ENCODE results near the gene UBE2H. TPM values are rescaled to one million over a fixed set of nuclear protein-coding genes. Genes with fewer than 3 reads are reported as not detected.
"Not testable (repeated sequence)": the region's sequence is repeated elsewhere in the genome, so short reads cannot be mapped to it uniquely, and the experiment has no call there.

Gene UBE2H
- total RNA-seq, 1 donor = 76.3 TPM

DNA sequence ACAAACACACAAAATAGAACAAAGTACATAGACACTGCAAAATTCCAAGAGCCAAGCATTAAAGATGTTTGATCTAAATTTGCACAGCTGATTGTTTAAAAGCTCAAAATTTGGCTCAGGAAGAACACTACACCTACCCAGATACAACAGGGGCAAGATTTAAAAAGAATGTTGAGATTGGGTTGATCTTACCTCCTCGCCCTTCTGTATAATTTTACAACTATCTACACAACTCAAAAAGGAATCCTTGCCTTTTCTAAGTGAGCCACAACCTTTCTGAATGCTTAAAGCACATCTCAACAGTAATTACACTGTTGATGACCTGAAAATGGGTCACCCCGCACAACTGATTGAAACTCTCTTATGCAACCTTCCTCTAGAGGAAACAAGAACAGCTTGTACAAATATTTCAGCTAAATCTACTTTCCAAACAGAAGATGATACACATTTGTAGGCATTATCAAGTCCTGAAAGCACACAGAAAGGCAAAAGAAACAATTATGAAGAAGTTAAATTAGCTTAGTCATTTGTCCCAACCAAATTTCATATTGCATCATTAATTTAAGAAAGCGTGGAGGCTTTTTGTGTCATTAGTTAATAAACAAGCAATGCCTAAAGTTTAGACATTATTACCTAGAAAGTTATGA, 75.5 kb downstream of the UBE2H start:
- no peak overlapping the region for H3K4me3 ChIP-seq (ENCODE audit: low read length)
- H3K4me1 ChIP-seq (ENCODE audit: insufficient read depth, low read length) = peaks cover 9% of the 10 kb centered on the region
- H3K9me3 ChIP-seq (ENCODE audit: low read depth, low read length) = no peaks in the 10 kb centered on the region
- no peaks in the 10 kb centered on the region for H3K27me3 ChIP-seq (ENCODE audit: insufficient read depth, low read length)

DNA sequence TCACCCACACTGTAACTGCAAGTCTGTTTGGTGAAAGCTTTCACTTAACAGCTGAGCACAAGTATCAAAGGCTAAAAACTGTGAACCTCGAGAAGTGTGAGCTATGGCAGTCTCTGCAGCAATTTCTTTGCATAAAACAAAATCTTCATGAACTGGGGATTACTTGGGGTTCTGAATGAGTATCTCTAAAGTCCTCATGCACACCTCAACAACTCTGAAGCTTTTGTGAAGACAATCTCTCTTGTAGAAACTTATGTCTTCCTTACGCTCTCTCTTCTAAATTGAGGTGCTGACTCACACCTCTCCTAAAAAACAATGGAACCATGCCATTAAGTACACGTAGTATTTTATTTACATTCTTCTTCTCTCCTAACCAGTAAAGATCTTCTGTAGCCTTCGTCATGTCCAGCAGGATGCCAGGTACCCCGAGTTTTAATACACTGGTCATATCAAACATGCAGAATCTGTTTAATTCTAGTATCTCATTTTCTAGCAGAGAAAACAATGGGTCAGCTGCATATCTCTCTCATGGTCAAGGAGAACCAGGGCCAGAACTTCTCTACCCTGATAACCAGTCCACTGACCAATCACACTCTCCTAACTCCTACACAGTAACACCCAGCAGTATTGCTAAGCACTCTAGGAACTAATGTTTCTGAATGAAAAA, 76.9 kb downstream of the UBE2H start:
- peaks cover 9% of the 10 kb centered on the region for H3K4me1 ChIP-seq (ENCODE audit: insufficient read depth, low read length)
- H3K9me3 ChIP-seq (ENCODE audit: low read depth, low read length) = no peaks in the 10 kb centered on the region
- H3K27me3 ChIP-seq (ENCODE audit: insufficient read depth, low read length) = no peaks in the 10 kb centered on the region
- H3K4me3 ChIP-seq (ENCODE audit: low read length) = no peak overlapping the region

DNA sequence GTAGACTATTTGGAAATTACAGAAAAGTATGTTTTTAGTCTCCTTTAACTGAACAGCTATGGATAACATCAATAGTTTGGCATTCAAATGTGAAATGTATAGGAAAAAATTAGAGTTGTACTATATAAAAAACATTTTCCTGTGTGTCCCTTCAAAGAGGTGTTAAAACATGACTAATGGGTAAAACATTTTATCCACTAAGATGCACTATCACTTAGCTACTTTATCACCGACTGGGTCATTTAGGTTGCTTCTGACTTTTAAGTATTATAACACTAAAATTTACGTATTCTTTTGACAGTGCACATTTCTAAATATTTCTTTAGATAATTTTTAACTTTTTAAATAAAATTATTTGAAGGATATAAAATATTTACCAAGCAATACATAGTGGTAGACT, 77.6 kb downstream of the UBE2H start:
- Histone ChIP-seq H3K27me3 (ENCODE audit: insufficient read depth, low read length) (no peaks in the 10 kb centered on the region), H3K4me3 (ENCODE audit: low read length) (no peak overlapping the region), H3K4me1 (ENCODE audit: insufficient read depth, low read length) (peaks cover 9% of the 10 kb centered on the region), H3K9me3 (ENCODE audit: low read depth, low read length) (no peaks in the 10 kb centered on the region)

DNA sequence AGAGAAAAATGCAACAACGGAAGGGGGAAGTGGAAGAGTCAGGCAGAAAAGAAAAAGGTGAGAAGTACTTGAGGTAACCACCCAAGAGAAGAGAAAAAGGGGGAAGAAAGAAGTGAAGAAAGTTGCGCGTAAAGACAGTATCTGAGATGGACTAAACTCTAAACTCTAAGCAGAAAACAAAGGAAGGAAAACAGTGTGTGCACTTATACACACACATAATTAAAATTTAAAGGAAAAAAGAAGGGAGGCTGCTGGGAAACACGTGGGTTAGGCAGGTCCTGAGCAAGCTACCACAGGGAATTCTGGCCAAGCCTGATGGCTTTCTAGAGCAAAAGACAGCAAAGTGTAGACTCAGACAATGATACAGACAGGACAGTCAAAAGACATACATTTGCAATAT, 78.0 kb downstream of the UBE2H start:
- no peaks in the 10 kb centered on the region for H3K27me3 ChIP-seq (ENCODE audit: insufficient read depth, low read length)
- peaks cover 9% of the 10 kb centered on the region for H3K4me1 ChIP-seq (ENCODE audit: insufficient read depth, low read length)
- H3K9me3 ChIP-seq (ENCODE audit: low read depth, low read length) = no peaks in the 10 kb centered on the region
- H3K4me3 ChIP-seq (ENCODE audit: low read length) = no peak overlapping the region

DNA sequence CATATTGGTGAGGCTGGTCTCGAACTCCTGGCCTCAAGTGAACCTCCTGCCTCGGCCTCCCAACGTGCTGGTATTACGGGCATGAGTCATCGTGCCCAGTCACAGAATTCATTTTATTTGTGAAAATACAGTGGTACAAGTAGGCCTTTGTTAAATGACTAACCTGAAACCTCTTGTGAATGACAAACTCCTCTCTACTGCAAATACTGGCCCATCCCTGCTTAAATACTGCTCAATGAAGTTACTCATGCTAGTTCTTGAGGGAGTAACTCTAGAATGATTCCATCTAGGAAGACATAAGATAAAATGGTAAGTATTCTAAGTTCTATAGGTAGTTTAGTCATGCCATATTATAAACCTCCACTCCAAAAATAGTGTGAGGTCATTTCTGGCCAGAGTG, 80.7 kb downstream of the UBE2H start:
- H3K27me3 ChIP-seq (ENCODE audit: insufficient read depth, low read length) = no peaks in the 10 kb centered on the region
- peaks cover 1% of the 10 kb centered on the region for H3K4me1 ChIP-seq (ENCODE audit: insufficient read depth, low read length)
- no peaks in the 10 kb centered on the region for H3K9me3 ChIP-seq (ENCODE audit: low read depth, low read length)
- H3K4me3 ChIP-seq (ENCODE audit: low read length) = no peak overlapping the region

DNA sequence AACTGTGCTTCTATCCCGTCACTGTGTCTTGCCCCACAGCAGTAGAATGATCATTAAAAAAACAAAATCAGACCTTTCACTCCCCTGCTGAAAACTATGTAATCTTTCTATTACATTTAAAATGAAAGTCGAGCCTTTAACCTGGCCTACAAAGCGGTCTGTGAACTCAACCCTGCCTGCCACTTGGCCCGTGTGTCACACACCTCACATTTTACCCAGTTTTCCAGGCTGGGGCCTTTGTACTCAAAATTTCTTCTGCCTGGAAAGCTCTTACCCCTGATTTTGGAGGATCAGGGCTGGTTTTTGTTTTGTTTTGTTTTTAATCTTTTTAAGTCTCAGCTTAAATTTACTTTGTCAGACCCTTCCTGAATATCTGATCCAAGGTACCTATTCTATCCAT, 82.1 kb downstream of the UBE2H start:
- H3K9me3 ChIP-seq (ENCODE audit: low read depth, low read length) = no peaks in the 10 kb centered on the region
- H3K4me1 ChIP-seq (ENCODE audit: insufficient read depth, low read length) = no peaks in the 10 kb centered on the region
- H3K4me3 ChIP-seq (ENCODE audit: low read length) = no peak overlapping the region
- H3K27me3 ChIP-seq (ENCODE audit: insufficient read depth, low read length) = no peaks in the 10 kb centered on the region

DNA sequence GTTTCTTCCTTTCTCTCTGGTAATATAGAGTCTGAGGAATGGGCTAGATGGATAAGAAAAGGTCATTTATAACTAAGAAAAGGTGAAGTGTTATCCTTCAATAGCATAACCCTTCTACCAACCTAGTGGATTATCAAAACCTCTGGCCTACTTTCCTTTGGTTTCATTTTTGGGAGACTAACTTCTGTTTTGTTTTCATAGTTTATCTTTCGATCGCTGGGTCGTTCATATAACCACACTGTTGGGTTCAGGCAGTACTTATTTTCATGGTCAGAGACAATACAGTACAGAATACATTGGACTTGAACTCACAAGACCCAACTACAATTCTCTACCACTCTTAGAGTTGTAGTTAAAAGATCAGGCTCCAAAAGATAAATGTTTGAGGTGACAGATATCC, 86.5 kb downstream of the UBE2H start:
- H3K9me3 ChIP-seq (ENCODE audit: low read depth, low read length) = no peaks in the 10 kb centered on the region
- no peaks in the 10 kb centered on the region for H3K27me3 ChIP-seq (ENCODE audit: insufficient read depth, low read length)
- H3K4me3 ChIP-seq (ENCODE audit: low read length) = no peak overlapping the region
- H3K4me1 ChIP-seq (ENCODE audit: insufficient read depth, low read length) = peaks cover 4% of the 10 kb centered on the region

DNA sequence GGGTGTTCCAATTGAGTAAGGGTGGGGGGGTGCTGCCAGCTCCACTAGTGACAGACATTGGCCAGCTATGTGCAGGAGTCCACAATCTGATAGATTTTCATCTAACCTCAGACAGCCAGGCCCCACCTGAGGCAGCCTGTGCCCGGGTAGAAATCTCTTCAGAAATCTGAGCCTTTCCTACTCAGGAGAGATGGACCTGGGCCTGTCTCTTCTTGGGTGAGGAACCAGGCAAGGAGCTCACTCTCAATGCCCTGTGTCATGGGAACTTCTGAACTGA, 86.9 kb downstream of the UBE2H start:
- peaks cover 8% of the 10 kb centered on the region for H3K4me1 ChIP-seq (ENCODE audit: insufficient read depth, low read length)
- no peaks in the 10 kb centered on the region for H3K27me3 ChIP-seq (ENCODE audit: insufficient read depth, low read length)
- H3K4me3 ChIP-seq (ENCODE audit: low read length) = no peak overlapping the region
- no peaks in the 10 kb centered on the region for H3K9me3 ChIP-seq (ENCODE audit: low read depth, low read length)

DNA sequence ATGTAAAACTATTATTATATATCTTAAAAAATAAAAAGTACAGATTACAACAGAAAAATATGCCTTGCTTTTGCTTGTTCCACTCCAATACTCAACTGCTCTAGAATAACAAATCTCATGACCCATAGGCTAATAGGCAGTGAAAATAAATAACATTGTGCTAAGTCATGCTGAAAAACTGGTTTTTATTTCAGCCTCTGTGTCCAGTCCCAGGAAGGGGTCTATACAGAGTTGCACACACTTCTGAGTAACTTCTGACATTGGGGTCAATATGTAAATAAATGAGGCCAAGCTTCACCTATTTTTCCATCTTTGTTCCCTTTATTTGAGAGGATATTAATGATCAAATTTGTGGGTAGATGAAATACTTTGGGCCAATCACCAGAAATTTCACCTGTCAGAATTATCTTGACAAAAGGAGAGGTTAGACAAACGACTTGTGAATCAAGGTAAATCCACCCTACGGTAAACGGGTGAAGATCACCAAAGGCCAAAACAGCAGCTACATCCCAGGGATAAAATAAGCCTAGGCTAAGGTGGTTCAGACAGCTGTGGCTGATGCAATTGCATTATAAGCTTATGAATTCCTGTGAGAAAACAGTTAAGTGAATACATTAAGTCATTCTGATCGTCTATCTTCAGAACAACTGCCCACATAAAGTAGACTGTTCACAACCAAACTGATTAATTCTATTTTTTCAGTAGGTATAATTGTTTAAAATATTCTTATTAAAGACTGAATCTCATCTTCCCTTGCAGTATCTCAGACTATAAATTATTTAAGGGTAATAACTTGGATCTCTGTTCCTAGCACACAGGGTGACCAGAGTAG, 87.5 kb downstream of the UBE2H start:
- no peak overlapping the region for H3K4me3 ChIP-seq (ENCODE audit: low read length)
- H3K4me1 ChIP-seq (ENCODE audit: insufficient read depth, low read length) = peaks cover 14% of the 10 kb centered on the region
- H3K27me3 ChIP-seq (ENCODE audit: insufficient read depth, low read length) = no peaks in the 10 kb centered on the region
- no peaks in the 10 kb centered on the region for H3K9me3 ChIP-seq (ENCODE audit: low read depth, low read length)

DNA sequence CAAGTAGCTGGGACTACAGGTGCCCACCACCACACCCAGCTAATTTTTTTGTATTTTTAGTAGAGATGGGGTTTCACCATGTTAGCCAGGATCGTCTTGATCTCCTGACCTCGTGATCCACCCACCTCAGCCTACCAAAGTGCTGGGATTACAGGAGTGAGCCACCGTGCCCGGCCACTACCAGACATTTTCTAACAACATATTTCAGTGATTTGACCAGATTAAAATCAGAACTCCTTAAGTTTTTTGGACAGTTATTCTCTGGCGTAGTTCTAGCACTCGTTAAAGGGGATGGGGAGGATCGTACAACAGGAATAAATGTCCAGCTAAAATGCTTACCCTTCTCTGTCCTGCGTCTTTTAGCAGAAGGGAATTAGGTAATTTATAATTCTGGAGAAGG, 88.1 kb downstream of the UBE2H start:
- not testable (repeated sequence) for H3K4me3 ChIP-seq (ENCODE audit: low read length); H3K27me3 ChIP-seq (ENCODE audit: insufficient read depth, low read length); H3K9me3 ChIP-seq (ENCODE audit: low read depth, low read length)
- H3K4me1 ChIP-seq (ENCODE audit: insufficient read depth, low read length) = peaks cover 19% of the 10 kb centered on the region

DNA sequence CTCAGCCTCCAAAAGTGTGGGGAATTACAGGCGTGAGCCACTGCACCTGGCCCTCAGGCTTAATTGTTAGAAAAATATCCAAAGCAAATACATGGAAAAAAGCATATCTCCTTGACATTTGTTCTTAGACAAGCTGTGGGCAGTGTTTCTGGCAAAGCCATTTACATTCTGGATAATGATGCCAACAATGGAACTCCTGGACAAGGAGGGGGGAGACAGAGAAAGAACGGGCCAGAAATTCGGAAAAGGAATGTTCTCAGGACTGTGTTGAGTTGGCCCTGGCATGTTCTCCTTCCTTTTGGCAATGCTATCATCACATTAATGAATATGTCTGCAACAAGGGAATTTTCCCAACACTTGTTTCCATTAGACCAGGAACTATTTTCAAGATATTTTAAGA, 88.7 kb downstream of the UBE2H start:
- no peak overlapping the region for H3K4me3 ChIP-seq (ENCODE audit: low read length)
- no peaks in the 10 kb centered on the region for H3K27me3 ChIP-seq (ENCODE audit: insufficient read depth, low read length)
- H3K9me3 ChIP-seq (ENCODE audit: low read depth, low read length) = no peaks in the 10 kb centered on the region
- peaks cover 25% of the 10 kb centered on the region for H3K4me1 ChIP-seq (ENCODE audit: insufficient read depth, low read length)

DNA sequence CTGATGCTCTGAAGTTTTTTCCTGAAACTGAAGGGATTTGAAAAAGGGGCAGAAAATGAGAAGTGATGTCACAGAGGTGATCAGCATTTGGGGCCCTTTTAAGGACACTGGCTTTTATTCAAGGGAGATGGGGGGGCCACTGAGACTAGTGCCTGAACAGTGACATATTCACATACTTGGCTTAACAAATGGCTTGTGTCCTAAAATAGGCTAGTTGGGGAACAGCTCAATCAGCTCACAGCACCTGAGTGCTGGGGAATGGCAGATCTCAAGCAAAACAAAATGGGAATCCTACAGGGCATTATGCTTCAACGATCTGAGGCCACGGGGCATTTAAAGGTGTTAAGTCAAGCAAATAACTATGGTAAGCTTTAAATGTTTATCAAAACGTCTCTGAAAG, 90.1 kb downstream of the UBE2H start:
- Histone ChIP-seq H3K4me3 (ENCODE audit: low read length) (no peak overlapping the region), H3K27me3 (ENCODE audit: insufficient read depth, low read length) (no peaks in the 10 kb centered on the region), H3K4me1 (ENCODE audit: insufficient read depth, low read length) (peaks cover 28% of the 10 kb centered on the region), H3K9me3 (ENCODE audit: low read depth, low read length) (no peaks in the 10 kb centered on the region)

DNA sequence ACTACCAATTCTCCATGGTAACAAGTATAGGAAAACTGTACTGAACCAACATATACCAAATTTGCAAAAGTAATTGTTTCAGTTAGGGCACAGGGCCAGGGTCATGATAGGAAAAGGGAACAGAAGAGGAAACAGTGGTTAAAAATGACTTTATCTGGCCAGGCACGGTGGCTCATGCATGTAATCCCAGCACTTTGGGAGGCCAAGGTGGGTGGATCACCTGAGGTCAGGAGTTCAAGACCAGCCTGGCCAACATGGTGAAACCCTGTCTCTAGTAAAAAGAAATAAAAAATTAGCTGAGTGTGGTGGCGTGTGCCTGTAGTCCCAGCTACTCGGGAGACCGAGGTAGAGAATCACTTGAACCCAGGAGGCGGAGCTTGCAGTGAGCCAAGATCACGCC, 92.0 kb downstream of the UBE2H start:
- H3K27me3 ChIP-seq (ENCODE audit: insufficient read depth, low read length); H3K4me3 ChIP-seq (ENCODE audit: low read length); H3K9me3 ChIP-seq (ENCODE audit: low read depth, low read length): not testable (repeated sequence)
- H3K4me1 ChIP-seq (ENCODE audit: insufficient read depth, low read length) = peaks cover 28% of the 10 kb centered on the region

DNA sequence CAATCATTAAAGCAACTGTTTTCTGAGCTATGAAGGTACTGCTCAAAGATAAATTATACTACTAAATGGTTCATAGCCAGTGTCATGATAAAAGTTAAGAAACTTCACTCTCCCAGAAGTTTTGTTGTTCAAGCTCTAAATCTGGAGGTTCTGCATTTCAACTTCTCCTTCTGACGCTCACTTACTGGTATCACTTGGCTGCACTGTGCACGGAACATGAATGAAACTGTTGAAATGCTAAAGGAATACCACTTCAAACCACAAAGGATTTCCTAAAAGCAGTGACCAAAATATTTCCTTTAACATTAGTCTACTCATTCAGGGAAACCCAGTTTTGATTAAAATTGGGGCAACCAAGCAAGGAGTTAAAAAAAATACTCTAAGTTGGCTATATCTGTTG, 93.6 kb downstream of the UBE2H start:
- Histone ChIP-seq H3K9me3 (ENCODE audit: low read depth, low read length) (no peaks in the 10 kb centered on the region), H3K4me3 (ENCODE audit: low read length) (no peak overlapping the region), H3K4me1 (ENCODE audit: insufficient read depth, low read length) (peaks cover 30% of the 10 kb centered on the region), H3K27me3 (ENCODE audit: insufficient read depth, low read length) (no peaks in the 10 kb centered on the region)

DNA sequence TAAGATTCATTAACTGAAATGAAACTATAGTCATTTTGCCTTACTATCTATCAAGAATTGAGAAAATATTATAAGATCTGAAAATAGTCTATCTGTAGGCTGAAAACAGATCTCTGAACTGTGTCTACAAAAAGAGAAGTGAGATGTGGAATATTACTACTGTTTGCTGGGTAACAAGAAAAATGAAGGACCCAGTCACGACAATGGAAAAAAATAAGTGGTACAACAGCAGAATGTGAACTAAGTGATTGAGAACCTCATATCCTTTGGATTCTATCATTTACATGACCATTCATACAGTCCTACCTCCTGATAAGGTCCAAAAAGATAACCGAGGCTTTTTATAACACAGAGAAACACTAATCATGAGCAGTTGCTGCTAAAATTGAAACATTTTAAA, 94.3 kb downstream of the UBE2H start:
- Histone ChIP-seq H3K9me3 (ENCODE audit: low read depth, low read length) (no peaks in the 10 kb centered on the region), H3K4me1 (ENCODE audit: insufficient read depth, low read length) (peaks cover 37% of the 10 kb centered on the region), H3K27me3 (ENCODE audit: insufficient read depth, low read length) (no peaks in the 10 kb centered on the region), H3K4me3 (ENCODE audit: low read length) (no peak overlapping the region)

DNA sequence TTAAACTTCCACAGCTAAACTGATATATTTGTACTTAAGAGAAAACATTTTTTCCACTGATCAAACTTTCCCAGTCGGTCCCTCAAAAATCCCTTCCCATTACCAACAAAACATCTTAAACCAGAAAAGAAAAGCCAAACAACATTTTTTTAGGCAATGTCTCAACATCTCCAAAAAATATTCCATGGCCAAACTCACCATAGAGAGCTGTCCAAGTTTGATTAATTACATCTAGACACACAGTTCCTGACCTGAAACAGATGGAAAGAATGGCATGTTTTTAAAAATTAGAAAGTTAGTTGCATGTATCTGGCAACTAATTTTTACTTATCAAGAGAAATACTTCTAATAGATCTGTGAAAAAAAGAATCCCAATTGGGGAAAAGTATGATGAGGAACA, 95.4 kb downstream of the UBE2H start:
- H3K4me1 ChIP-seq (ENCODE audit: insufficient read depth, low read length) = peaks cover 37% of the 10 kb centered on the region
- H3K4me3 ChIP-seq (ENCODE audit: low read length) = no peak overlapping the region
- no peaks in the 10 kb centered on the region for H3K27me3 ChIP-seq (ENCODE audit: insufficient read depth, low read length)
- no peaks in the 10 kb centered on the region for H3K9me3 ChIP-seq (ENCODE audit: low read depth, low read length)
